Measurements from ENCODE around the gene CETN2.
"Not testable (repeated sequence)": the region's sequence is repeated elsewhere in the genome, so short reads cannot be mapped to it uniquely, and the experiment has no call there.

DNA sequence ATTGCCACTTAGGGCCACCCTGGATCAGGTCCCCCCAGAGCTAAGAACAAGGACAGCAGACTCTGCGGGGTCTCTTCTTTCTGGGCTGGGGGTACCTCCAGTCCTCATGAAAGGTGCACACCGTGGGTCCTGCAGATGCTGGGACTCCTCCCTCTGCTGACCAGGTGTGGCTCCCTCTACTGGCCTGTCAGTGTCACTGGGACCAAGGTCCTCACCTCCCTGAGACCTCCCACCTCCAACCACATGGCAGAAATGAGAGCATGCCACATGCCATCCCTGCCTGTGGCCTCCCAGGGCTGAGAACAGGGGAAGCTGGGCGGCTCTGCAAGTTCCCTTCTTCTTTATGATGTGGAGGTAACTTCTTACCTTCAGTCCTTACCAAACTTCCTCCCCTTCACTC lies 43.5 kb downstream of the CETN2 start:
- TF ChIP-seq, protein P1, sequence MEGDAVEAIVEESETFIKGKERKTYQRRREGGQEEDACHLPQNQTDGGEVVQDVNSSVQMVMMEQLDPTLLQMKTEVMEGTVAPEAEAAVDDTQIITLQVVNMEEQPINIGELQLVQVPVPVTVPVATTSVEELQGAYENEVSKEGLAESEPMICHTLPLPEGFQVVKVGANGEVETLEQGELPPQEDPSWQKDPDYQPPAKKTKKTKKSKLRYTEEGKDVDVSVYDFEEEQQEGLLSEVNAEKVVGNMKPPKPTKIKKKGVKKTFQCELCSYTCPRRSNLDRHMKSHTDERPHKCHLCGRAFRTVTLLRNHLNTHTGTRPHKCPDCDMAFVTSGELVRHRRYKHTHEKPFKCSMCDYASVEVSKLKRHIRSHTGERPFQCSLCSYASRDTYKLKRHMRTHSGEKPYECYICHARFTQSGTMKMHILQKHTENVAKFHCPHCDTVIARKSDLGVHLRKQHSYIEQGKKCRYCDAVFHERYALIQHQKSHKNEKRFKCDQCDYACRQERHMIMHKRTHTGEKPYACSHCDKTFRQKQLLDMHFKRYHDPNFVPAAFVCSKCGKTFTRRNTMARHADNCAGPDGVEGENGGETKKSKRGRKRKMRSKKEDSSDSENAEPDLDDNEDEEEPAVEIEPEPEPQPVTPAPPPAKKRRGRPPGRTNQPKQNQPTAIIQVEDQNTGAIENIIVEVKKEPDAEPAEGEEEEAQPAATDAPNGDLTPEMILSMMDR (IDR thresholded peaks at IDR 0.05; ENCODE audit: low read depth, low read length), result not testable (repeated sequence)
- TF ChIP-seq EZH2phosphoT487 (IDR thresholded peaks at IDR 0.05; ENCODE audit: low read depth), result not testable (repeated sequence)

All from OCI-LY3 (cell line).